HCT116 (cell line): ENCODE measurements around the gene BTG1. TPM values are rescaled to one million over a fixed set of nuclear protein-coding genes. Genes with fewer than 3 reads are reported as not detected.

Experiments
- ATAC-seq: fragments of 200-7000 bp; cut with Tn5 transposase; 2 replicates; pipeline ENCODE4 v1.9.1; 2020; ENCODE audit warnings: mild to moderate bottlenecking, moderate library complexity
- BruUV-seq: library from RNA; stranded (reverse); fragments of 400-500 nt; replicated peaks from 2 replicates; lab custom pipeline; 2021; lab: Mats Ljungman, UMichigan
- CTCF ChIA-PET: fragments of 300-600 bp; sonication (Branson Sonifier 250); formaldehyde crosslinking; loops from one replicate; lab custom pipeline; 2021; ENCODE audit warnings: antibody characterized with exemption; lab: Charles Lee
- POLR2A ChIA-PET: fragments of 300-600, 350-600 bp; sonication (Branson Sonifier 250); formaldehyde crosslinking; loops from one replicate; lab custom pipeline; 2021; ENCODE audit warnings: antibody characterized with exemption; lab: Charles Lee
- RAD21 ChIA-PET, 2 experiments: fragments of 300-600 bp; sonication (Branson Sonifier 250); formaldehyde crosslinking; loops; one replicate each; lab custom pipeline; 2023; ENCODE audit warnings: low total read pairs in 2 of 2; ENCODE audit not compliant: uncharacterized antibody in 2 of 2, unreplicated experiment in 2 of 2, low non-redundant PET in 1 of 2; lab: Charles Lee
- DNase-seq: peaks from one replicate; pipeline ENCODE4 v3.0.0-alpha.2; 2010; ENCODE audit warnings: low read depth, low spot score
- H2AFZ ChIP-seq: fragments of 200-600 bp; shearing (Covaris generic), sonication (generic); 2 replicates; pipeline ENCODE4 v1.6.1; 2017; ENCODE audit warnings: low read depth, mixed run types, mixed read lengths, antibody characterized with exemption, low read length; ENCODE audit not compliant: poor library complexity, severe bottlenecking
- H3K27ac ChIP-seq: 2 replicates; pipeline ENCODE4 v1.5.1; 2012; ENCODE audit warnings: low read depth, low read length
- H3K27me3 ChIP-seq: fragments of 200-600 bp; sonication (generic); 2 replicates; pipeline ENCODE4 v1.6.1; 2016; ENCODE audit warnings: mixed run types, low read length, mixed read lengths; ENCODE audit not compliant: insufficient read depth
- H3K36me3 ChIP-seq, 2 experiments: fragments of 200-500 bp in 1 of 2; fragments of 200-600 bp in 1 of 2; sonication (Bioruptor generic) in 1 of 2; sonication (generic) in 1 of 2; 2 replicates each; pipeline versions ENCODE4 v1.5.1 to v1.6.1; 2014 to 2016; ENCODE audit warnings: low read length in 2 of 2, inconsistent platforms in 1 of 2, mixed read lengths in 1 of 2, mixed run types in 1 of 2; ENCODE audit not compliant: insufficient read depth in 2 of 2, control insufficient read depth in 1 of 2
- H3K4me1 ChIP-seq, 2 experiments: fragments of 200-600 bp in 1 of 2; sonication (generic) in 1 of 2; 2 replicates each; pipeline versions ENCODE4 v1.5.1 to v1.6.1; 2012 to 2017; ENCODE audit warnings: low read length in 2 of 2, inconsistent platforms in 1 of 2, mild to moderate bottlenecking in 1 of 2, mixed read lengths in 1 of 2, mixed run types in 1 of 2, moderate library complexity in 1 of 2; ENCODE audit not compliant: insufficient read depth in 2 of 2, control insufficient read depth in 1 of 2
- H3K4me2 ChIP-seq: fragments of 200-600 bp; sonication (generic); 2 replicates; pipeline ENCODE4 v1.6.1; 2017; ENCODE audit warnings: mixed run types, low read length, mixed read lengths
- H3K4me3 ChIP-seq, 2 experiments: fragments of 200-600 bp in 1 of 2; sonication (generic) in 1 of 2; replicated peaks in 1 of 2; 2 replicates each; pipeline ENCODE4 v1.5.1; 2011 to 2016; ENCODE audit warnings: low read length in 2 of 2, control low read depth in 1 of 2, low read depth in 1 of 2, mild to moderate bottlenecking in 1 of 2, mixed read lengths in 1 of 2, mixed run types in 1 of 2
- H3K79me2 ChIP-seq: fragments of 200-600 bp; sonication (generic); 2 replicates; pipeline ENCODE4 v1.6.1; 2017; ENCODE audit warnings: mild to moderate bottlenecking, mixed run types, low read length, moderate library complexity, mixed read lengths; ENCODE audit not compliant: insufficient read depth
- H3K9ac ChIP-seq: fragments of 200-600 bp; sonication (generic); 2 replicates; pipeline ENCODE4 v1.6.1; 2016; ENCODE audit warnings: low read length, mixed read lengths
- H3K9me2 ChIP-seq: fragments of 200-600 bp; sonication (generic), shearing (Covaris generic); 2 replicates; pipeline ENCODE4 v1.6.1; 2017; ENCODE audit warnings: mixed run types, mild to moderate bottlenecking, moderate library complexity; ENCODE audit not compliant: insufficient read depth
- H3K9me3 ChIP-seq, 2 experiments: fragments of 200-500 bp in 1 of 2; fragments of 200-600 bp in 1 of 2; sonication (Bioruptor generic) in 1 of 2; sonication (generic) in 1 of 2; 2 replicates each; pipeline ENCODE4 v1.6.1; 2014 to 2017; ENCODE audit warnings: low read length in 2 of 2, mixed read lengths in 2 of 2, inconsistent platforms in 1 of 2, low read depth in 1 of 2, mild to moderate bottlenecking in 1 of 2, mixed run types in 1 of 2, moderate library complexity in 1 of 2; ENCODE audit not compliant: control insufficient read depth in 1 of 2, insufficient read depth in 1 of 2
- H4K20me1 ChIP-seq: fragments of 200-600 bp; sonication (generic), shearing (Covaris generic); 2 replicates; pipeline ENCODE4 v1.6.1; 2017; ENCODE audit warnings: mixed run types, mild to moderate bottlenecking, moderate library complexity; ENCODE audit not compliant: insufficient read depth
- ATF3 ChIP-seq: IDR thresholded peaks from 2 replicates; pipeline ENCODE4 v1.6.1; 2012
- CBX3 ChIP-seq: IDR thresholded peaks from 2 replicates; pipeline ENCODE4 v1.6.1; 2012; ENCODE audit warnings: low read depth
- CTCF ChIP-seq, 3 experiments: fragments of 200-600 bp in 1 of 3; sonication (generic) in 1 of 3; IDR thresholded peaks in 2 of 3; conservative IDR thresholded peaks in 1 of 3; 2 replicates each; pipeline ENCODE4 v1.5.1; 2012 to 2017; ENCODE audit warnings: low read depth in 2 of 3, low read length in 2 of 3, antibody characterized with exemption in 1 of 3, borderline replicate concordance in 1 of 3, control low read depth in 1 of 3, mild to moderate bottlenecking in 1 of 3, mixed read lengths in 1 of 3, mixed run types in 1 of 3, moderate library complexity in 1 of 3; ENCODE audit not compliant: insufficient read depth in 1 of 3
- ELF1 ChIP-seq: IDR thresholded peaks from 2 replicates; pipeline ENCODE4 v1.6.1; 2012; ENCODE audit warnings: low read depth, borderline replicate concordance
- EZH2 ChIP-seq: fragments of 200-600 bp; sonication (generic); IDR thresholded peaks from 2 replicates; pipeline ENCODE4 v1.6.1; 2017; ENCODE audit warnings: antibody characterized with exemption, mixed run types
- EZH2phosphoT487 ChIP-seq: fragments of 200-600 bp; IDR thresholded peaks from 2 replicates; pipeline ENCODE4 v1.6.1; 2018; ENCODE audit warnings: antibody characterized with exemption, borderline replicate concordance
- FOSL1 ChIP-seq: IDR thresholded peaks from 2 replicates; pipeline ENCODE4 v1.6.1; 2012; ENCODE audit warnings: low read depth
- MAX ChIP-seq: IDR thresholded peaks from 2 replicates; pipeline ENCODE4 v1.6.1; 2012
- POLR2A ChIP-seq: IDR thresholded peaks from 2 replicates; pipeline ENCODE4 v1.7.0; 2011; ENCODE audit warnings: borderline replicate concordance; ENCODE audit not compliant: insufficient read depth, insufficient read length; ENCODE audit errors: extremely low read depth
- POLR2AphosphoS5 ChIP-seq: IDR thresholded peaks from 2 replicates; pipeline ENCODE4 v1.6.1; 2011; ENCODE audit warnings: mild to moderate bottlenecking, low read depth, low read length, moderate library complexity
- RAD21 ChIP-seq: IDR thresholded peaks from 2 replicates; pipeline ENCODE4 v1.6.1; 2012; ENCODE audit warnings: low read depth, mild to moderate bottlenecking
- REST ChIP-seq: IDR thresholded peaks from 2 replicates; pipeline ENCODE4 v1.6.1; 2012; ENCODE audit warnings: low read depth
- SP1 ChIP-seq: IDR thresholded peaks from 2 replicates; pipeline ENCODE4 v1.6.1; 2012; ENCODE audit warnings: low read depth
- TCF7L2 ChIP-seq: IDR thresholded peaks from 2 replicates; pipeline ENCODE4 v1.7.0; 2011; ENCODE audit warnings: borderline replicate concordance, inconsistent platforms; ENCODE audit not compliant: insufficient read depth, insufficient read length; ENCODE audit errors: extremely low read depth
- YY1 ChIP-seq: IDR thresholded peaks from 2 replicates; pipeline ENCODE4 v1.6.1; 2011; ENCODE audit warnings: low read length, low read depth, moderate library complexity, mild to moderate bottlenecking; ENCODE audit not compliant: insufficient replicate concordance; ENCODE audit errors: extremely low read depth
- ZNF274 ChIP-seq: fragments of 200-500 bp; sonication (Bioruptor generic); IDR thresholded peaks from 2 replicates; pipeline ENCODE4 v1.6.1; 2014; ENCODE audit warnings: mild to moderate bottlenecking, low read depth, low read length, inconsistent platforms
- intact Hi-C: fragments of 100-400 bp; cut with micrococcal nuclease; formaldehyde crosslinking; loops from 2 replicates; pipeline ENCODE4 v1.10.0; 2022
- total RNA-seq: library from RNA; stranded (reverse); gene quantifications from one replicate; pipeline ENCODE4 v1.2.1, GENCODE V29; 2021; ENCODE audit not compliant: unreplicated experiment

The BTG1 gene
- total RNA-seq, 1 experiment from 2014 or later: 57.3 TPM

GRCh38 chr12:92105676-92106075 is 40.0 kb downstream of the BTG1 start:
- no peak for ATAC-seq
- no TSS peak for BruUV-seq
- Histone ChIP-seq H3K4me3 (no peak overlapping the region), H3K79me2 (no peaks in the 10 kb centered on the region), H4K20me1 (no peaks in the 10 kb centered on the region), H3K36me3 (no peaks in the 10 kb centered on the region), H3K9ac (no peak overlapping the region), H3K4me2 (no peak overlapping the region), H2AFZ (no peak overlapping the region), H3K27me3 (no peaks in the 10 kb centered on the region), H3K4me1 (no peaks in the 10 kb centered on the region), H3K27ac (no peak overlapping the region), H3K9me2 (no peaks in the 10 kb centered on the region), H3K9me3 (no peaks in the 10 kb centered on the region)
- ChIA-PET RAD21 (no interaction called here), POLR2A (no interaction called here), CTCF (no interaction called here)
- DNase-seq: no peak
- intact Hi-C loops: no loop called here
- TF ChIP-seq ZNF274 (no peak), ELF1 (no peak), YY1 (no peak), POLR2A (no peak), TCF7L2 (no peak), REST (no peak), MAX (no peak), SP1 (no peak), EZH2phosphoT487 (no peak), FOSL1 (no peak), POLR2AphosphoS5 (no peak), EZH2 (no peak), RAD21 (no peak), CBX3 (no peak), CTCF (IDR thresholded peaks at IDR 0.05 in 2 of 3, conservative IDR thresholded peaks at IDR 0.05 in 1 of 3; ENCODE audit: borderline replicate concordance in 1 of 3, insufficient read depth in 1 of 3, low read depth in 2 of 3, low read length in 2 of 3) (no peak), ATF3 (no peak)
